Thyroid gland (tissue), 4 donors: ENCODE measurements around the gene MAJIN.

Source experiments
- CTCF ChIP-seq, 6 experiments: fragments of 200-600 bp in 3 of 6; fragments of 450-650 bp in 3 of 6; sonication (generic) in 3 of 6; IDR thresholded peaks; one replicate each; pipeline ENCODE4 v1.5.1; 2016 to 2019; ENCODE audit warnings: antibody characterized with exemption in 6 of 6, mild to moderate bottlenecking in 2 of 6, inconsistent platforms in 1 of 6, moderate library complexity in 1 of 6
- POLR2A ChIP-seq, 2 donors: fragments of 450-650 bp; IDR thresholded peaks; one replicate each; pipeline ENCODE4 v1.6.1; 2017; ENCODE audit warnings: antibody characterized with exemption in 2 of 2, mild to moderate bottlenecking in 2 of 2, moderate library complexity in 1 of 2

- TF ChIP-seq CTCF (IDR thresholded peaks at IDR 0.05) (no peak), POLR2A (IDR thresholded peaks at IDR 0.05) (no peak)
These were observed 22.4 kb upstream of the MAJIN start for GRCh38 chr11:64994318-64994717.
